22Rv1 (cell line): ENCODE data around the gene MEIOB.

ENCODE experiments used
- ZFX ChIP-seq: fragments of 450-650 bp; IDR thresholded peaks from 2 replicates; pipeline ENCODE4 v1.6.1; 2017; ENCODE audit warnings: antibody characterized with exemption, borderline replicate concordance
- TF ChIP-seq, protein P1 (sequence below): fragments of 450-650 bp; IDR thresholded peaks from 2 replicates; pipeline ENCODE4 v1.5.1; 2017; ENCODE audit warnings: mild to moderate bottlenecking

DNA sequence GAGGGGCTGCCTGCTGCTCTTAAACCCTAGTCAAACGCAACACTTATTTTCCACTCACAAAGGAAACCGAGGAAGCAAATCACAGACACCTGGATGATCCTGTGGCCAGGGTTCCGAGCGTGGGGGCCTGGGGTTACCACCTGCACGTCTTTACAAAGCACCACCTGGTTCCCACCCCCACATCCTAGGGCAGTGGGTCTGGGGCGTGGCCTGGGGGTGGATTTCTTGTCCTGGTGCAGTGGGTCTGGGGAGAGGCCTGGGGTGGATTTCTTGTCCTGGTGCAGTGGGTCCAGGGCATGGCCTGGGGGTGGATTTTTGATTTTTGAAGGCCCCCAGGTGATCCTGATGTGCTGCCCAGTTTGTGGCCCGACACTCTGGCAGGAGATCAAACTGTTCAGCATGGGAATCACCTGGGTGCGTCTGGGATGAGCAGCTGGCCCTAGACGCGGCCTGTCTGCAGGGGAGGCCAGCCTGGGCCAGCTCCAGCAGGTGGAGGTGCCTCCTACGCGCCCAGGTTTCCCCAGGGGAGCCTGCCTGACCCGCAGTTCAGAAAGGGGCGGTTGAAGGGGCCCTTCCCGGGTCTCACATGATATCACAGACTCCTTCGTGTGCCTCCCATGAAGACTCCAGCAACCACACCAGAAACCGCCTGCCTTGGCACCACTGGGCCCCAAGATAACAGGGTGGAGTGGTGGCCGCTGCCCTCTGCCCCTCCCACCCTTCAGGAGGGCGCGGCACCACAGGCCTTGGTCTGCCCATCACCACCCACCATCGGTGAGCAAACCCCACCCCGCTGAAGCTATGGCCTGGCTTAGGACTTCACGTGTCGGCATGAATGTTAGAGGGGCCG lies 51.6 kb downstream of the MEIOB start:
- TF ChIP-seq, protein P1, sequence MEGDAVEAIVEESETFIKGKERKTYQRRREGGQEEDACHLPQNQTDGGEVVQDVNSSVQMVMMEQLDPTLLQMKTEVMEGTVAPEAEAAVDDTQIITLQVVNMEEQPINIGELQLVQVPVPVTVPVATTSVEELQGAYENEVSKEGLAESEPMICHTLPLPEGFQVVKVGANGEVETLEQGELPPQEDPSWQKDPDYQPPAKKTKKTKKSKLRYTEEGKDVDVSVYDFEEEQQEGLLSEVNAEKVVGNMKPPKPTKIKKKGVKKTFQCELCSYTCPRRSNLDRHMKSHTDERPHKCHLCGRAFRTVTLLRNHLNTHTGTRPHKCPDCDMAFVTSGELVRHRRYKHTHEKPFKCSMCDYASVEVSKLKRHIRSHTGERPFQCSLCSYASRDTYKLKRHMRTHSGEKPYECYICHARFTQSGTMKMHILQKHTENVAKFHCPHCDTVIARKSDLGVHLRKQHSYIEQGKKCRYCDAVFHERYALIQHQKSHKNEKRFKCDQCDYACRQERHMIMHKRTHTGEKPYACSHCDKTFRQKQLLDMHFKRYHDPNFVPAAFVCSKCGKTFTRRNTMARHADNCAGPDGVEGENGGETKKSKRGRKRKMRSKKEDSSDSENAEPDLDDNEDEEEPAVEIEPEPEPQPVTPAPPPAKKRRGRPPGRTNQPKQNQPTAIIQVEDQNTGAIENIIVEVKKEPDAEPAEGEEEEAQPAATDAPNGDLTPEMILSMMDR = no peak
- TF ChIP-seq ZFX = no peak
